Transverse colon (tissue), 4 donors: ENCODE data around the gene TMEM37. TPM values are rescaled to one million over a fixed set of nuclear protein-coding genes. Genes with fewer than 3 reads are reported as not detected.

Source experiments
- DNase-seq: peaks from one replicate; pipeline ENCODE4 v3.0.0-alpha.2; 2019
- H3K27ac ChIP-seq, 4 donors: fragments of 200-600 bp; sonication (generic); 2 replicates each; pipeline ENCODE4 v1.5.1; 2016 to 2018; ENCODE audit warnings: inconsistent platforms in 4 of 4
- H3K27me3 ChIP-seq: fragments of 200-600 bp; sonication (generic); 2 replicates; pipeline ENCODE4 v1.5.1; 2017; ENCODE audit warnings: inconsistent platforms
- H3K36me3 ChIP-seq, 4 donors: fragments of 200-600 bp; sonication (generic); 2 replicates each; pipeline ENCODE4 v1.5.1; 2017 to 2019; ENCODE audit warnings: inconsistent platforms in 4 of 4
- H3K4me1 ChIP-seq, 4 donors: fragments of 200-600 bp; sonication (generic); 2 replicates each; pipeline ENCODE4 v1.5.1; 2017 to 2020; ENCODE audit warnings: inconsistent platforms in 4 of 4
- H3K4me3 ChIP-seq, 4 donors: fragments of 200-600 bp; sonication (generic); 1 replicate in 1 of 4; 2 replicates in 3 of 4; pipeline versions ENCODE4 v1.5.1 to v1.6.1; 2017 to 2019; ENCODE audit warnings: inconsistent platforms in 4 of 4
- H3K9me3 ChIP-seq, 2 donors: fragments of 200-600 bp; sonication (generic); 2 replicates each; pipeline ENCODE4 v1.5.1; 2017 to 2019; ENCODE audit warnings: inconsistent platforms in 2 of 2
- EP300 ChIP-seq: sonication (generic); formaldehyde crosslinking; IDR thresholded peaks from one replicate; pipeline ENCODE4 v1.6.1; 2017; ENCODE audit warnings: antibody characterized with exemption, low read depth
- POLR2A ChIP-seq: fragments of 450-650 bp; IDR thresholded peaks from one replicate; pipeline ENCODE4 v1.6.1; 2016; ENCODE audit warnings: antibody characterized with exemption, mild to moderate bottlenecking, moderate library complexity
- POLR2AphosphoS5 ChIP-seq, 3 donors: sonication (generic); formaldehyde crosslinking; IDR thresholded peaks; one replicate each; pipeline ENCODE4 v1.6.1; 2016; ENCODE audit warnings: antibody characterized with exemption in 3 of 3
- WGBS, 2 donors: methylation state at CpG; one replicate each; pipeline ENCODE4 v1.1.5; 2018; ENCODE audit warnings: low coverage in 1 of 2; 5-methylcytosine and 5-hydroxymethylcytosine counted together
- in situ Hi-C, 4 donors: fragments of 200-750 bp; cut with MboI; loops; one replicate each; pipeline versions ENCODE4 v1.15.0 to v1.15.1; 2017; ENCODE audit warnings: low sequenced_read_pairs in 3 of 4, low pct_ligation_motif_present in 1 of 4, low pct_unique_long_range_greater_than_20kb in 1 of 4
- intact Hi-C: fragments of 100-400 bp; cut with DNase I; formaldehyde crosslinking; loops from one replicate; pipeline ENCODE4 v1.15.1; 2023; ENCODE audit warnings: low total_unique reads
- total RNA-seq, 4 donors: library from RNA; depleted of rRNA; stranded (reverse); fragments of >200 nt; gene quantifications; one replicate each; pipeline ENCODE4 v1.1.0, GENCODE V29; 2016
- TF ChIP-seq, protein P1 (sequence below), 5 experiments: fragments of 200-600 bp in 3 of 5; fragments of 450-650 bp in 2 of 5; sonication (generic) in 3 of 5; IDR thresholded peaks; 1 replicate in 2 of 5; 2 replicates in 3 of 5; pipeline ENCODE4 v1.5.1; 2016 to 2017; ENCODE audit warnings: antibody characterized with exemption in 5 of 5, inconsistent platforms in 3 of 5, mild to moderate bottlenecking in 2 of 5, moderate library complexity in 1 of 5

Gene TMEM37
- total RNA-seq, 4 donors from 2014 or later = 18.7 to 210 (median 157) TPM

GRCh38 chr2:119441376-119442225 lies 9.9 kb downstream of the TMEM37 start:
- Histone ChIP-seq H3K27ac (no peak overlapping the region), H3K27me3 (no peaks in the 10 kb centered on the region), H3K36me3 (no peaks in the 10 kb centered on the region), H3K4me1 (no peaks in the 10 kb centered on the region), H3K4me3 (no peak overlapping the region), H3K9me3 (no peaks in the 10 kb centered on the region)
- WGBS, 2 donors = 80% methylated on average over 7 of the region's 8 CpGs; no CpG with 5 or more reads in 1 of the 2 donors
- in situ Hi-C loops = no loop called here
- no peak for DNase-seq
- intact Hi-C loops = no loop called here
- TF ChIP-seq POLR2AphosphoS5 (IDR thresholded peaks at IDR 0.05) = no peak
- peak; percentile 2 for TF ChIP-seq POLR2A

DNA sequence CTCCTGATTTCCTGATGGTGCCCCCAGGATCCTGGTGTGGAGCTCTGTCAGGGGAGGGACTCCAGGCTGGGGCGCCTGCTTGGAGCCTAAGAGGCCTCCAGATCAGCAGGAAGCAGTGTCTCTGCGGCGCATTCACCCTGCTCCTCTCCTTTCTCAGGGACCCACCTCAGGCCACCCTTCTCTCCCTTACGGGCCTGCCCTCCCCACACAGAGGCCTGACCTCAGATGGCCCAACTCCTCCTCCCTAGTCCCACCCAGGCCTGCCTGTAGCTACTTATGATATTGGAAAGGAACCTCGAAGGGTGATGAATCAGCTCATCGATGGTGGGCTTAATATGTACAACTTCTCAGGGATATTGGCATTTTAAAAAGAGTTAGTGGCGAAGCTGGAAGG lies 10.6 kb downstream of the TMEM37 start:
- Histone ChIP-seq H3K9me3 (no peaks in the 10 kb centered on the region), H3K27me3 (no peaks in the 10 kb centered on the region), H3K4me1 (no peaks in the 10 kb centered on the region), H3K36me3 (no peaks in the 10 kb centered on the region), H3K4me3 (no peak overlapping the region), H3K27ac (no peak overlapping the region)
- intact Hi-C loops = no loop called here
- WGBS, 2 donors = 80 to 87% methylated on average over 1 to 7 of the region's 7 CpGs
- DNase-seq = no peak
- no peak for TF ChIP-seq EP300
- TF ChIP-seq POLR2AphosphoS5 (IDR thresholded peaks at IDR 0.05) = no peak
- no peak for TF ChIP-seq POLR2A
- TF ChIP-seq, protein P1, sequence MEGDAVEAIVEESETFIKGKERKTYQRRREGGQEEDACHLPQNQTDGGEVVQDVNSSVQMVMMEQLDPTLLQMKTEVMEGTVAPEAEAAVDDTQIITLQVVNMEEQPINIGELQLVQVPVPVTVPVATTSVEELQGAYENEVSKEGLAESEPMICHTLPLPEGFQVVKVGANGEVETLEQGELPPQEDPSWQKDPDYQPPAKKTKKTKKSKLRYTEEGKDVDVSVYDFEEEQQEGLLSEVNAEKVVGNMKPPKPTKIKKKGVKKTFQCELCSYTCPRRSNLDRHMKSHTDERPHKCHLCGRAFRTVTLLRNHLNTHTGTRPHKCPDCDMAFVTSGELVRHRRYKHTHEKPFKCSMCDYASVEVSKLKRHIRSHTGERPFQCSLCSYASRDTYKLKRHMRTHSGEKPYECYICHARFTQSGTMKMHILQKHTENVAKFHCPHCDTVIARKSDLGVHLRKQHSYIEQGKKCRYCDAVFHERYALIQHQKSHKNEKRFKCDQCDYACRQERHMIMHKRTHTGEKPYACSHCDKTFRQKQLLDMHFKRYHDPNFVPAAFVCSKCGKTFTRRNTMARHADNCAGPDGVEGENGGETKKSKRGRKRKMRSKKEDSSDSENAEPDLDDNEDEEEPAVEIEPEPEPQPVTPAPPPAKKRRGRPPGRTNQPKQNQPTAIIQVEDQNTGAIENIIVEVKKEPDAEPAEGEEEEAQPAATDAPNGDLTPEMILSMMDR (IDR thresholded peaks at IDR 0.05) = no peak
- in situ Hi-C loops = no loop called here

GRCh38 chr2:119442850-119443249 lies 11.2 kb downstream of the TMEM37 start:
- 87 to 89% methylated on average over 3 to 11 of the region's 11 CpGs for WGBS, 2 donors
- no peak overlapping the region for H3K27ac ChIP-seq
- intact Hi-C loops = no loop called here
- TF ChIP-seq POLR2AphosphoS5 (IDR thresholded peaks at IDR 0.05) (peak in 1 of 3 donors; percentile 16), EP300 (no peak), POLR2A (no peak)
- TF ChIP-seq, protein P1 (IDR thresholded peaks at IDR 0.05) = no peak
- no peaks in the 10 kb centered on the region for H3K4me1 ChIP-seq
- no peaks in the 10 kb centered on the region for H3K9me3 ChIP-seq
- no peaks in the 10 kb centered on the region for H3K36me3 ChIP-seq
- DNase-seq = no peak
- H3K4me3 ChIP-seq = no peak overlapping the region
- in situ Hi-C loops = no loop called here
- H3K27me3 ChIP-seq = no peaks in the 10 kb centered on the region

DNA sequence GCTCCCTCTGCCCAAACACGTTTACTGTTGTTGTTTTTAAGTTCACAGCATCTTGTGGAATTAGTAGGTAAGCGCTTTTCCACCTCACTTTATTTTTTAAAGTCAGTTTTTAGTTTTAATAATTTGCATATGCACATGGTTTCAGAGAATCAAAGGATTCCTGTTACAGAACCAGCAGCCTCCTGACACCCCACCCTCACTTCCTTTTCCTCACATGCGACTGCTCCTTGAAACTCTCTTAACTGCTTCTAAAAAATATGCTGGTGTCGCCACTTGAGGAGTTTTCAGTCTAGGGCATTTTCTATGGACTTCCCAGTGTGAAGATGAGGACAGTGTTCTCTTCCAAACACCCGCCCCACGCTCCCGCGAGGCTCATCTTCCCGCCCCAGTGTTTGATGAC lies 14.4 kb downstream of the TMEM37 start:
- Histone ChIP-seq H3K4me3 (no peak overlapping the region), H3K9me3 (no peaks in the 10 kb centered on the region), H3K4me1 (no peaks in the 10 kb centered on the region), H3K27me3 (no peaks in the 10 kb centered on the region), H3K27ac (no peak overlapping the region), H3K36me3 (no peaks in the 10 kb centered on the region)
- intact Hi-C loops = no loop called here
- WGBS, 2 donors = 65 to 79% methylated on average over 3 to 9 of the region's 9 CpGs
- no peak for DNase-seq
- TF ChIP-seq, protein P1 (IDR thresholded peaks at IDR 0.05) = no peak
- TF ChIP-seq EP300 (no peak), POLR2A (no peak), POLR2AphosphoS5 (IDR thresholded peaks at IDR 0.05) (no peak)
- in situ Hi-C loops = no loop called here
